PC-9 (cell line): ENCODE measurements around the gene CHMP1B. TPM values are rescaled to one million over a fixed set of nuclear protein-coding genes. Genes with fewer than 3 reads are reported as not detected.

ENCODE experiments used
- BruUV-seq: library from RNA; stranded (reverse); fragments of 400-500 nt; replicated peaks from 2 replicates; lab custom pipeline; 2021; lab: Mats Ljungman, UMichigan
- CTCF ChIA-PET: fragments of 300-600 bp; sonication (Branson Sonifier 250); formaldehyde crosslinking; loops from one replicate; lab custom pipeline; 2022; ENCODE audit warnings: antibody characterized with exemption; lab: Charles Lee
- POLR2A ChIA-PET: fragments of 300-600 bp; sonication (Branson Sonifier 250); formaldehyde crosslinking; loops from one replicate; lab custom pipeline; 2022; ENCODE audit warnings: antibody characterized with exemption; ENCODE audit not compliant: unreplicated experiment; lab: Charles Lee
- DNase-seq, 2 experiments: peaks; one replicate each; pipeline versions ENCODE4 v3.0.0 to v3.0.0-alpha.2; 2015 to 2022; ENCODE audit warnings: mixed read lengths in 1 of 2
- H2AFZ ChIP-seq: fragments of 200-600 bp; sonication (generic); 2 replicates; pipeline ENCODE4 v1.8.1; 2017; ENCODE audit warnings: antibody characterized with exemption
- H3F3A ChIP-seq: fragments of 200-600 bp; sonication (generic); 2 replicates; pipeline ENCODE4 v1.8.1; 2017; ENCODE audit warnings: antibody characterized with exemption, mild to moderate bottlenecking, low read depth; ENCODE audit not compliant: insufficient read depth
- H3K27ac ChIP-seq: fragments of 200-600 bp; sonication (generic); 2 replicates; pipeline ENCODE4 v1.6.1; 2016; ENCODE audit warnings: mixed run types
- H3K27me3 ChIP-seq: fragments of 200-600 bp; sonication (generic); 2 replicates; pipeline ENCODE4 v1.6.1; 2016; ENCODE audit warnings: low read depth, mixed run types; ENCODE audit not compliant: insufficient read depth
- H3K36me3 ChIP-seq: fragments of 200-600 bp; sonication (generic); 2 replicates; pipeline ENCODE4 v1.6.1; 2016; ENCODE audit warnings: low read depth, mixed run types
- H3K4me1 ChIP-seq: fragments of 200-600 bp; sonication (generic); replicated peaks from 2 replicates; pipeline ENCODE4 v1.6.1; 2016; ENCODE audit warnings: mixed run types; ENCODE audit not compliant: insufficient read depth
- H3K4me2 ChIP-seq: fragments of 200-600 bp; sonication (generic); 2 replicates; pipeline ENCODE4 v1.6.1; 2017; ENCODE audit warnings: mixed run types
- H3K4me3 ChIP-seq: fragments of 200-600 bp; sonication (generic); 2 replicates; pipeline ENCODE4 v1.6.1; 2016; ENCODE audit warnings: mixed run types
- H3K79me2 ChIP-seq: fragments of 200-600 bp; sonication (generic); 2 replicates; pipeline ENCODE4 v1.6.1; 2017; ENCODE audit warnings: low read depth, mixed run types
- H3K9me2 ChIP-seq: fragments of 200-600 bp; sonication (generic); 2 replicates; pipeline ENCODE4 v1.8.1; 2017; ENCODE audit warnings: mild to moderate bottlenecking; ENCODE audit not compliant: insufficient read depth
- H3K9me3 ChIP-seq: fragments of 200-600 bp; sonication (generic); 2 replicates; pipeline ENCODE4 v1.8.1; 2016; ENCODE audit warnings: low read depth; ENCODE audit not compliant: insufficient read depth
- H4K20me1 ChIP-seq: fragments of 200-600 bp; sonication (generic); 2 replicates; pipeline ENCODE4 v1.8.1; 2017; ENCODE audit not compliant: insufficient read depth
- EZH2 ChIP-seq: fragments of 200-600 bp; sonication (generic); IDR thresholded peaks from 2 replicates; pipeline ENCODE4 v1.8.0; 2017; ENCODE audit warnings: antibody characterized with exemption, low read depth
- intact Hi-C: fragments of 100-400 bp; cut with micrococcal nuclease; formaldehyde crosslinking; loops from one replicate; pipeline ENCODE4 v1.10.0; 2022; ENCODE audit not compliant: unreplicated experiment
- total RNA-seq: library from RNA; stranded (reverse); gene quantifications from 2 replicates; pipeline ENCODE4 v1.2.3, GENCODE V29; 2021
- TF ChIP-seq, protein P1 (sequence below): fragments of 200-600 bp; sonication (generic); conservative IDR thresholded peaks from 2 replicates; pipeline ENCODE4 v1.6.1; 2017; ENCODE audit warnings: mixed run types, antibody characterized with exemption, mild to moderate bottlenecking, moderate library complexity

CHMP1B gene
- total RNA-seq, 1 experiment from 2014 or later, result 68.0 TPM

- H3K9me3 ChIP-seq, result peaks cover 6% of the 10 kb centered on the region; the same call in 1 of the 2 replicates
- H3K4me2 ChIP-seq, result no peak overlapping the region
- H3K27me3 ChIP-seq, result no peaks in the 10 kb centered on the region
- no peak for DNase-seq
- no peaks in the 10 kb centered on the region for H3K79me2 ChIP-seq
- no peak for TF ChIP-seq EZH2
- no peaks in the 10 kb centered on the region for H3K36me3 ChIP-seq
- H3K27ac ChIP-seq, result no peak overlapping the region
- ChIA-PET CTCF (no interaction called here), POLR2A (no interaction called here)
- peaks cover 29% of the 10 kb centered on the region for H3K4me1 ChIP-seq
- H3K9me2 ChIP-seq, result no peaks in the 10 kb centered on the region
- no peak overlapping the region for H2AFZ ChIP-seq
- BruUV-seq, result no TSS peak
- H4K20me1 ChIP-seq, result no peaks in the 10 kb centered on the region
- H3F3A ChIP-seq, result peaks cover 18% of the 10 kb centered on the region; the same call in 1 of the 2 replicates
- intact Hi-C loops, result loop anchor here (10.0 kb wide), 2 partner anchors 102 to 192 kb away; partner anchors contain the start of gene MPPE1
- no peak overlapping the region for H3K4me3 ChIP-seq
These were observed 48.6 kb upstream of the CHMP1B start for GRCh38 chr18:11802586-11802985.

DNA sequence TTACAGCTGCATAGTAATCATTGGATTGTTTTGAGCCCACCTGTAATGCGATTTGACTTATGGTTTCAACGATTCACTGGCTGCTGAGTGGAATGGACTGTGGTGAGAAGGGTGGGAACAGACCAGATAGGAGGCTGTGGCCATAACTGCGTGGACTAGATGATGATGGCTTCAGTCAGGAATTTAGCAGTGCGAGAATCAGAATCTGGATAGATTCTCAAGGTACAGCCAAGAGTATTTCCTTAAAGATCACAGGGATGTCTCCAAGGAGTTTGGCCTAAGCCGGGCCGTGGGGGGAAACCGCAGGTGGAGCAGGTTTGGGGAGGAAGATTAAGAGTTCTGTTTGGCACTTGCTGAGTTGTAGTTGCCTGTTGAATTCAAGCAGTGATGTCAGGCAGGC is 44.0 kb upstream of the CHMP1B start:
- no peaks in the 10 kb centered on the region for H4K20me1 ChIP-seq
- H3K9me2 ChIP-seq, result no peaks in the 10 kb centered on the region
- peak overlapping the region; percentile 29; the same call in 1 of the 2 replicates for H2AFZ ChIP-seq
- ChIA-PET CTCF (interaction anchor here (0.6 kb wide), 1 partner anchor 270 kb away, joined by 4 read pairs; no protein-coding TSS in a partner anchor), POLR2A (interaction anchor here (0.5 to 0.7 kb wide), 2 partner anchors 206 to 711 kb away, joined by 6 to 17 read pairs; no protein-coding TSS in a partner anchor)
- H3K4me3 ChIP-seq, result no peak overlapping the region
- intact Hi-C loops, result loop anchor here (2.0 to 10.0 kb wide), 3 partner anchors 54 to 188 kb away; partner anchors contain the start of gene MPPE1
- BruUV-seq, result TSS peak; percentile 36
- H3F3A ChIP-seq, result peaks cover 19% of the 10 kb centered on the region; the same call in 1 of the 2 replicates
- H3K79me2 ChIP-seq, result no peaks in the 10 kb centered on the region
- H3K9me3 ChIP-seq, result peaks cover 6% of the 10 kb centered on the region; the same call in 1 of the 2 replicates
- H3K27ac ChIP-seq, result peak overlapping the region; percentile 79
- TF ChIP-seq, protein P1, sequence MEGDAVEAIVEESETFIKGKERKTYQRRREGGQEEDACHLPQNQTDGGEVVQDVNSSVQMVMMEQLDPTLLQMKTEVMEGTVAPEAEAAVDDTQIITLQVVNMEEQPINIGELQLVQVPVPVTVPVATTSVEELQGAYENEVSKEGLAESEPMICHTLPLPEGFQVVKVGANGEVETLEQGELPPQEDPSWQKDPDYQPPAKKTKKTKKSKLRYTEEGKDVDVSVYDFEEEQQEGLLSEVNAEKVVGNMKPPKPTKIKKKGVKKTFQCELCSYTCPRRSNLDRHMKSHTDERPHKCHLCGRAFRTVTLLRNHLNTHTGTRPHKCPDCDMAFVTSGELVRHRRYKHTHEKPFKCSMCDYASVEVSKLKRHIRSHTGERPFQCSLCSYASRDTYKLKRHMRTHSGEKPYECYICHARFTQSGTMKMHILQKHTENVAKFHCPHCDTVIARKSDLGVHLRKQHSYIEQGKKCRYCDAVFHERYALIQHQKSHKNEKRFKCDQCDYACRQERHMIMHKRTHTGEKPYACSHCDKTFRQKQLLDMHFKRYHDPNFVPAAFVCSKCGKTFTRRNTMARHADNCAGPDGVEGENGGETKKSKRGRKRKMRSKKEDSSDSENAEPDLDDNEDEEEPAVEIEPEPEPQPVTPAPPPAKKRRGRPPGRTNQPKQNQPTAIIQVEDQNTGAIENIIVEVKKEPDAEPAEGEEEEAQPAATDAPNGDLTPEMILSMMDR, result no peak
- TF ChIP-seq EZH2, result no peak
- peak; percentile 22 to 58 for DNase-seq
- no peaks in the 10 kb centered on the region for H3K36me3 ChIP-seq
- peaks cover 27% of the 10 kb centered on the region for H3K4me1 ChIP-seq
- H3K4me2 ChIP-seq, result peak overlapping the region; percentile 37
- H3K27me3 ChIP-seq, result no peaks in the 10 kb centered on the region

DNA sequence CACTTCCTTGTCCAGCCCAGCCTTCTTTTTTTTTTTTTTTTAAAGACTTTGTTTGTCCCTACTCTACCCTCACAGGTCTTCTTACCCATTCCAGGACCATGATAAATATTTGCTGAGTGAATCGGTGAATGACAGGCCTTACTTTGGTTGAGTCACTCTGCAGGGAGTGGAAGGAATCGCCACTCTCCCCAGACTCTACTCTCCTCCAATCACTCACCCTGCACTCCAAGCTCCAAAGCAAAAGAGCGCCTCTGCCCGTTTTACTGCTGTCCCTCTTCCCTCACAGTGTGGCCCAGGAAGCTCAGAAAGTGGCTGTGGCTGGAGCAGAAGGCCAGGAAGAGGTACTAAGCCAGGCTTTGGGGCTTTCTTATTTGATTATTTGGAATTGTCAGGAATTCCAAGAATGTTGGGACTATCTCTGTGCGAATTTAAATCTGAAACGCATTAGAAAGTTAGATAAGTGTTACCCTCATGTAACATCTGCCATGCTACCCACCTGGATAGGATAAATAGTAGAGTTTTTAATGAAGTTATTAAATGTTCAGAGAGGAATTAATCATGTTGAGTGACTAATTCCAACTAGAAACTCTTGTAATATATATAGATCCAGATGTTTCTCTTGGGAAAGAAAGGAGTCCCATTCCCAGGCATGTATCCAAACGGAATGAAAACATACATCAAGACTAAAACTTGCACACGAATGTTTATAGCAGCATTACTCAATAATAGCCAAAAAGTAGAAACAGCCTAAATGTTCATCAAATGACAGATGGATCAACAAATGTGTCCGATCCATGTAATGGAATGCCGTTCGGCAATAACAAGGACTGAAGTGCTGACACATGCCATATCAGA is 43.0 kb upstream of the CHMP1B start:
- no peaks in the 10 kb centered on the region for H4K20me1 ChIP-seq
- ChIA-PET CTCF (interaction anchor here (0.7 kb wide), 1 partner anchor 187 kb away, joined by 12 read pairs; no protein-coding TSS in a partner anchor), POLR2A (no interaction called here)
- intact Hi-C loops, result loop anchor here (1.0 to 10.0 kb wide), 3 partner anchors 43 to 187 kb away; partner anchors contain the start of genes CHMP1B and MPPE1
- H3K79me2 ChIP-seq, result no peaks in the 10 kb centered on the region
- peak overlapping the region; percentile 79 for H3K27ac ChIP-seq
- H3K9me2 ChIP-seq, result no peaks in the 10 kb centered on the region
- H3K36me3 ChIP-seq, result no peaks in the 10 kb centered on the region
- TF ChIP-seq EZH2, result no peak
- TF ChIP-seq, protein P1, result no peak
- H3K27me3 ChIP-seq, result no peaks in the 10 kb centered on the region
- BruUV-seq, result TSS peak; percentile 88
- H3K4me1 ChIP-seq, result peaks cover 27% of the 10 kb centered on the region
- 0 out of 2 replicates have a peak, but pooled peaks cover 6% of the 10 kb centered on the region for H3K9me3 ChIP-seq
- peaks cover 19% of the 10 kb centered on the region; the same call in 1 of the 2 replicates for H3F3A ChIP-seq
- DNase-seq, result peak; percentile 53 to 92
- H3K4me3 ChIP-seq, result no peak overlapping the region
- H3K4me2 ChIP-seq, result peak overlapping the region; percentile 49
- peak overlapping the region; percentile 50 for H2AFZ ChIP-seq
